IMR-90 (cell line): ENCODE results near the gene SRPK2. TPM values are rescaled to one million over a fixed set of nuclear protein-coding genes. Genes with fewer than 3 reads are reported as not detected.

Source experiments
- ATAC-seq: fragments of 200-7000 bp; cut with Tn5 transposase; 2 replicates; pipeline ENCODE4 v1.9.1; 2020; ENCODE audit warnings: low read depth, mild to moderate bottlenecking, moderate library complexity
- BruUV-seq: library from RNA; stranded (reverse); fragments of 400-500 nt; replicated peaks from 2 replicates; lab custom pipeline; 2021; lab: Mats Ljungman, UMichigan
- CTCF ChIA-PET: fragments of 300-600 bp; formaldehyde crosslinking; extraction: SDS; loops from one replicate; lab custom pipeline; 2021; ENCODE audit warnings: antibody characterized with exemption; lab: Yijun Ruan, JAX
- POLR2A ChIA-PET: fragments of 300-600 bp; sonication (Branson Sonifier 250); formaldehyde crosslinking; loops from one replicate; lab custom pipeline; 2022; ENCODE audit warnings: antibody characterized with exemption; ENCODE audit not compliant: unreplicated experiment; lab: Charles Lee
- DNase-seq: peaks from one replicate; pipeline ENCODE4 v3.0.0; 2013
- H2AFZ ChIP-seq: replicated peaks from 2 replicates; pipeline ENCODE3; 2013; ENCODE audit warnings: low read length, mild to moderate bottlenecking; ENCODE audit not compliant: poor library complexity
- H2AK5ac ChIP-seq: 2 replicates; pipeline ENCODE4 v1.6.1; 2013; ENCODE audit warnings: low read depth, low read length, inconsistent platforms
- H2AK9ac ChIP-seq: replicated peaks from 2 replicates; pipeline ENCODE3; 2013; ENCODE audit warnings: mild to moderate bottlenecking, low read depth, low read length, moderate library complexity; ENCODE audit not compliant: poor library complexity
- H2BK120ac ChIP-seq: 2 replicates; pipeline ENCODE4 v1.6.1; 2013; ENCODE audit warnings: low read depth, low read length, inconsistent platforms
- H2BK15ac ChIP-seq: 3 replicates; pipeline ENCODE4 v1.6.1; 2013; ENCODE audit warnings: low read depth, low read length, inconsistent platforms
- H2BK20ac ChIP-seq: 2 replicates; pipeline ENCODE4 v1.6.1; 2013; ENCODE audit warnings: low read depth, mild to moderate bottlenecking, inconsistent platforms, low read length, moderate library complexity
- H2BK5ac ChIP-seq: 2 replicates; pipeline ENCODE4 v1.6.1; 2013; ENCODE audit warnings: mild to moderate bottlenecking, low read depth, low read length, inconsistent platforms; ENCODE audit not compliant: poor library complexity, severe bottlenecking
- H3K14ac ChIP-seq: replicated peaks from 2 replicates; pipeline ENCODE4 v1.6.1; 2013; ENCODE audit warnings: low read depth, low read length, inconsistent platforms
- H3K18ac ChIP-seq: 2 replicates; pipeline ENCODE4 v1.6.1; 2013; ENCODE audit warnings: low read depth, low read length, control low read depth
- H3K23ac ChIP-seq: 2 replicates; pipeline ENCODE4 v1.6.1; 2013; ENCODE audit warnings: low read depth, low read length, inconsistent platforms
- H3K27ac ChIP-seq: 2 replicates; pipeline ENCODE4 v1.5.1; 2013; ENCODE audit warnings: mild to moderate bottlenecking, control low read depth, low read length; ENCODE audit not compliant: insufficient read depth
- H3K27me3 ChIP-seq: 2 replicates; pipeline ENCODE4 v1.6.1; 2013; ENCODE audit warnings: low read length; ENCODE audit not compliant: control insufficient read depth, insufficient read depth
- H3K36me3 ChIP-seq: 2 replicates; pipeline ENCODE4 v1.6.1; 2013; ENCODE audit warnings: low read length, mixed read lengths; ENCODE audit not compliant: control insufficient read depth, insufficient read depth
- H3K4ac ChIP-seq: 2 replicates; pipeline ENCODE4 v1.6.1; 2013; ENCODE audit warnings: low read depth, low read length, inconsistent platforms
- H3K4me1 ChIP-seq: 2 replicates; pipeline ENCODE4 v1.6.1; 2013; ENCODE audit warnings: low read length, mixed read lengths; ENCODE audit not compliant: control insufficient read depth, insufficient read depth
- H3K4me2 ChIP-seq: 2 replicates; pipeline ENCODE4 v1.6.1; 2013; ENCODE audit warnings: low read depth, mild to moderate bottlenecking, control low read depth, low read length, moderate library complexity
- H3K4me3 ChIP-seq: 2 replicates; pipeline ENCODE4 v1.5.1; 2013; ENCODE audit warnings: low read depth, mild to moderate bottlenecking, control low read depth, low read length, moderate library complexity; ENCODE audit not compliant: insufficient read depth
- H3K56ac ChIP-seq: 2 replicates; pipeline ENCODE4 v1.6.1; 2013; ENCODE audit warnings: low read length, inconsistent platforms; ENCODE audit not compliant: insufficient read depth; ENCODE audit errors: extremely low read depth
- H3K79me1 ChIP-seq, 2 experiments: 2 replicates each; pipeline ENCODE4 v1.6.1; 2013; ENCODE audit warnings: low read length in 2 of 2, inconsistent platforms in 1 of 2, low read depth in 1 of 2
- H3K9ac ChIP-seq: 2 replicates; pipeline ENCODE4 v1.6.1; 2013; ENCODE audit warnings: low read depth, low read length, control low read depth
- H3K9me1 ChIP-seq: 2 replicates; pipeline ENCODE4 v1.6.1; 2013; ENCODE audit warnings: low read length, inconsistent platforms; ENCODE audit not compliant: insufficient read depth
- H3K9me3 ChIP-seq: 2 replicates; pipeline ENCODE4 v1.6.1; 2013; ENCODE audit warnings: low read length; ENCODE audit not compliant: control insufficient read depth, insufficient read depth
- H4K20me1 ChIP-seq: 2 replicates; pipeline ENCODE4 v1.6.1; 2013; ENCODE audit warnings: low read length, inconsistent platforms; ENCODE audit not compliant: insufficient read depth
- H4K5ac ChIP-seq: 2 replicates; pipeline ENCODE4 v1.6.1; 2013; ENCODE audit warnings: mild to moderate bottlenecking, low read depth, low read length, control low read depth
- H4K8ac ChIP-seq, 2 experiments: 2 replicates each; pipeline ENCODE4 v1.6.1; 2013; ENCODE audit warnings: low read depth in 2 of 2, low read length in 2 of 2, control low read depth in 1 of 2, inconsistent platforms in 1 of 2
- H4K91ac ChIP-seq: 2 replicates; pipeline ENCODE4 v1.6.1; 2013; ENCODE audit warnings: low read depth, low read length, inconsistent platforms; ENCODE audit not compliant: insufficient read depth
- BHLHE40 ChIP-seq: fragments of 150-350 bp; IDR thresholded peaks from 2 replicates; pipeline ENCODE4 v1.6.1; 2016; ENCODE audit warnings: mild to moderate bottlenecking, low read depth, low read length
- CEBPB ChIP-seq: IDR thresholded peaks from 2 replicates; pipeline ENCODE4 v1.6.1; 2012; ENCODE audit warnings: low read depth, low read length, improper control_type of control experiment
- CHD1 ChIP-seq: IDR thresholded peaks from 2 replicates; pipeline ENCODE4 v1.6.1; 2012; ENCODE audit warnings: low read depth, low read length, improper control_type of control experiment
- CTCF ChIP-seq: conservative IDR thresholded peaks from 2 replicates; pipeline ENCODE4 v1.5.1; 2012; ENCODE audit warnings: mild to moderate bottlenecking, low read depth, low read length, improper control_type of control experiment
- ELK1 ChIP-seq: fragments of 150-350 bp; IDR thresholded peaks from 2 replicates; pipeline ENCODE4 v1.6.1; 2016; ENCODE audit warnings: low read depth, mild to moderate bottlenecking, low read length, moderate library complexity, borderline replicate concordance
- FOS ChIP-seq: fragments of 150-350 bp; IDR thresholded peaks from 2 replicates; pipeline ENCODE4 v1.6.1; 2016; ENCODE audit warnings: low read depth, low read length
- MAFK ChIP-seq: IDR thresholded peaks from 2 replicates; pipeline ENCODE4 v1.6.1; 2012; ENCODE audit warnings: low read depth, low read length, improper control_type of control experiment
- MAZ ChIP-seq: IDR thresholded peaks from 2 replicates; pipeline ENCODE4 v1.6.1; 2012; ENCODE audit warnings: low read depth, mild to moderate bottlenecking, low read length, improper control_type of control experiment, moderate library complexity, borderline replicate concordance
- MXI1 ChIP-seq: IDR thresholded peaks from 2 replicates; pipeline ENCODE4 v1.6.1; 2012; ENCODE audit warnings: low read depth, mild to moderate bottlenecking, low read length, moderate library complexity, borderline replicate concordance
- NFE2L2 ChIP-seq: fragments of 150-350 bp; IDR thresholded peaks from 2 replicates; pipeline ENCODE4 v1.6.1; 2016; ENCODE audit warnings: low read depth, mild to moderate bottlenecking, low read length
- POLR2A ChIP-seq: IDR thresholded peaks from 2 replicates; pipeline ENCODE4 v1.6.1; 2012; ENCODE audit warnings: mild to moderate bottlenecking, low read depth, low read length
- RAD21 ChIP-seq: IDR thresholded peaks from 2 replicates; pipeline ENCODE4 v1.6.1; 2012; ENCODE audit warnings: low read length, improper control_type of control experiment
- RCOR1 ChIP-seq: IDR thresholded peaks from 2 replicates; pipeline ENCODE4 v1.6.1; 2012; ENCODE audit warnings: mild to moderate bottlenecking, low read length, improper control_type of control experiment; ENCODE audit not compliant: insufficient replicate concordance
- RFX5 ChIP-seq: IDR thresholded peaks from 2 replicates; pipeline ENCODE4 v1.8.0; 2012; ENCODE audit warnings: low read depth, mild to moderate bottlenecking, low read length, moderate library complexity
- SMC3 ChIP-seq: fragments of 150-350 bp; IDR thresholded peaks from 2 replicates; pipeline ENCODE4 v1.6.1; 2016; ENCODE audit warnings: low read depth, mild to moderate bottlenecking, antibody characterized with exemption, low read length, moderate library complexity
- USF2 ChIP-seq: fragments of 150-350 bp; IDR thresholded peaks from 2 replicates; pipeline ENCODE4 v1.6.1; 2017; ENCODE audit warnings: mild to moderate bottlenecking, antibody characterized with exemption, low read length, low read depth
- WGBS, 2 experiments: methylation state at CpG; one replicate each; pipeline versions ENCODE4 v1.1.5 to v1.1.7; 2013; ENCODE audit warnings: missing lambda C conversion rate in 2 of 2; ENCODE audit not compliant: insufficient read length in 1 of 2; ENCODE audit errors: extremely low coverage in 2 of 2; 5-methylcytosine and 5-hydroxymethylcytosine counted together
- dilution Hi-C: fragments of 300-500 bp; cut with HindIII; formaldehyde crosslinking; loops from one replicate; pipeline ENCODE4 v1.14.3; 2018; ENCODE audit warnings: low sequenced_read_pairs; ENCODE audit not compliant: unreplicated experiment
- in situ Hi-C: fragments of 300-500 bp; cut with MboI; formaldehyde crosslinking; loops from 3 replicates; pipeline ENCODE4 v1.14.3; 2019; ENCODE audit warnings: low sequenced_read_pairs, inconsistent platforms, mixed read lengths
- intact Hi-C: fragments of 100-400 bp; cut with micrococcal nuclease; formaldehyde crosslinking; loops from 2 replicates; pipeline ENCODE4 v1.10.0; 2022
- polyA plus RNA-seq, 3 experiments: library from polyadenylated mRNA; depleted of rRNA; stranded (reverse); fragments of >200 nt; gene quantifications; 2 replicates each; pipeline ENCODE4 v1.2.3, GENCODE V29; 2012; ENCODE audit warnings: low replicate concordance in 1 of 3
- total RNA-seq: library from RNA; depleted of rRNA; stranded (reverse); fragments of >200 nt; gene quantifications from 2 replicates; pipeline ENCODE4 v1.2.3, GENCODE V29; 2012

SRPK2 gene
- total and polyA plus RNA-seq, 2 of the 4 experiments (the other 2 are of a cell fraction), result 13.2 to 33.0 TPM

DNA sequence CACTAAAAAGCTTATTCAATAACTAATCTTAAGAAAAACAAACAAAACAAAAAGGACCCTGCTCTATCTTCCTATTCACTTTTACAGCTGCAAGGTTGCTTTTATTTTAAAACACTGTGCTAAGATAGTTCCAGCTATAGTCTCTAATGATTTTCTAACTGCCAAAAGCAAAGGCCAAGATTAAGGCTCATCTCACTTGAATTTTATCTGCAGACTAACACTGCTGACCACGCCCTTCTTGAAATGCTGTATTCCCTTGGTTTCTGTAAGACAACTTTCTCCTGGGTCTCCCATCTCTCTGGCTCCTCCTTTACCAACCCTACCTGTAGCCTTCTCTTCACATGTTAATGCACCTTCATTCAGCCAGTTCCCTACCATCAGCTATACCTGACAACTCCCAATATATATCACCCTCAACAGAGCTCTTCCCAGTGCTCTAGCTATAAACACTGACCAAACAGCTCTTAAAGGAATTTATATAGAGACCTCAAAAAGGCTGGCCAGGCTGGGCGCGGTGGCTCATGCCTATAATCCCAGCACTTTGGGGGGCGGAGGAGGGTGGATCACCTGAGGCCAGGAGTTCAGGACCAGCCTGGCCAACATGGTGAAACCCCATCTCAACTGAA is 11.7 kb downstream of the SRPK2 start:
- ChIA-PET POLR2A (no interaction called here), CTCF (no interaction called here)
- Histone ChIP-seq H3K27me3 (no peaks in the 10 kb centered on the region), H2BK5ac (no peak overlapping the region), H3K9me3 (no peaks in the 10 kb centered on the region), H2AFZ (no peak overlapping the region), H3K9ac (no peak overlapping the region), H2AK5ac (no peak overlapping the region), H3K9me1 (peaks cover 3% of the 10 kb centered on the region; the same call in 1 of the 2 replicates), H3K4me3 (no peak overlapping the region), H3K36me3 (no peaks in the 10 kb centered on the region), H3K4me1 (no peaks in the 10 kb centered on the region; the same call in 1 of the 2 replicates), H3K56ac (no peak overlapping the region), H2BK20ac (no peak overlapping the region), H2BK120ac (no peak overlapping the region), H4K91ac (no peak overlapping the region), H3K79me1 (peaks cover 26 to 69% of the 10 kb centered on the region in 2 experiments), H3K4me2 (no peak overlapping the region), H2BK15ac (no peak overlapping the region), H3K4ac (no peak overlapping the region), H3K18ac (no peak overlapping the region), H4K20me1 (peaks cover 60% of the 10 kb centered on the region), H4K5ac (no peak overlapping the region), H4K8ac (no peak overlapping the region), H3K14ac (no peak overlapping the region), H3K27ac (no peak overlapping the region), H2AK9ac (no peak overlapping the region), H3K23ac (peak overlapping the region; percentile 38)
- TF ChIP-seq MXI1 (no peak), ELK1 (no peak), MAZ (no peak), SMC3 (no peak), CTCF (no peak), BHLHE40 (no peak), USF2 (no peak), FOS (no peak), NFE2L2 (no peak), RFX5 (no peak), RCOR1 (no peak), RAD21 (no peak), CEBPB (no peak), MAFK (no peak), POLR2A (no peak), CHD1 (no peak)
- WGBS, 2 experiments, result no CpG with 5 or more reads among the region's 4 CpGs
- intact Hi-C loops (no loop called here), in situ Hi-C loops (no loop called here), dilution Hi-C loops (no loop called here)
- DNase-seq, result no peak
- ATAC-seq, result no peak
- BruUV-seq, result no TSS peak
